ENCODE measurements around the gene CNDP1. TPM values are rescaled to one million over a fixed set of nuclear protein-coding genes. Genes with fewer than 3 reads are reported as not detected.
A peak's percentile ranks its signal among the peaks of the same experiment; 100 is the strongest.

Gene CNDP1
- total RNA-seq, 1 donor from 2014 or later = not detected

DNA sequence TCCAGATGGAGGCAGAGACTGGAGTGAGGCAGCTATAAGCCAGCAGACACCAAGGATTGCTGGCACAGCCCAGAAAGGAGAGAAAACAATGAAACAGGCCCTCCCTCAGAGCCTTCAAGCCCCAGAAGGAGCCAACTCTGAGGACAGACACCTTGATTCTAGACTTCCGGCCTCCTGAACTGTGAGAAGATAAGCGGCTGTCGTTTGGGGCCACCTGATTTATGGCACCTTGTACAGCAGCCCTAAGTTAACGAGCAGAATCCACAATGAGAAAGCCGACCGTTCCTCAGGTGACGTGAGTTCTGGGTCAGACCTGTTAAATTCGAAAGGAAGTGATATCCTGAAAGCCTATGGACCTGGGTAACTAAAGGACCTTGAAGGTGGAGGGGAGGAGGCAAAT lies 45.4 kb upstream of the CNDP1 start:
- H3K4me1 ChIP-seq = no peaks in the 10 kb centered on the region
- H3K79me2 ChIP-seq (ENCODE audit: low read depth) = no peaks in the 10 kb centered on the region
- H3K4me2 ChIP-seq = no peak overlapping the region
- H2AFZ ChIP-seq (replicated peaks) = peak overlapping the region; percentile 46
- H3K4me3 ChIP-seq = no peak overlapping the region
- Mint-ChIP-seq H3K27me3 (ENCODE audit: insufficient read depth, low read depth) (peaks cover 11% of the 10 kb centered on the region), H3K9me3 (no peaks in the 10 kb centered on the region), H3K27ac (peak overlapping the region; percentile 75), H3K4me3 (no peak overlapping the region), H3K4me1 (peaks cover 26% of the 10 kb centered on the region), H3K36me3 (no peaks in the 10 kb centered on the region)
- no peak overlapping the region for H3K9ac ChIP-seq
- H4K20me1 ChIP-seq (ENCODE audit: low read depth) = no peaks in the 10 kb centered on the region
- no peaks in the 10 kb centered on the region for H3K27me3 ChIP-seq
- H3K27ac ChIP-seq = no peak overlapping the region
- TF ChIP-seq EZH2 (IDR thresholded peaks at IDR 0.05) (no peak), EZH2phosphoT487 (IDR thresholded peaks at IDR 0.05) (no peak)
- TF ChIP-seq, protein P1, sequence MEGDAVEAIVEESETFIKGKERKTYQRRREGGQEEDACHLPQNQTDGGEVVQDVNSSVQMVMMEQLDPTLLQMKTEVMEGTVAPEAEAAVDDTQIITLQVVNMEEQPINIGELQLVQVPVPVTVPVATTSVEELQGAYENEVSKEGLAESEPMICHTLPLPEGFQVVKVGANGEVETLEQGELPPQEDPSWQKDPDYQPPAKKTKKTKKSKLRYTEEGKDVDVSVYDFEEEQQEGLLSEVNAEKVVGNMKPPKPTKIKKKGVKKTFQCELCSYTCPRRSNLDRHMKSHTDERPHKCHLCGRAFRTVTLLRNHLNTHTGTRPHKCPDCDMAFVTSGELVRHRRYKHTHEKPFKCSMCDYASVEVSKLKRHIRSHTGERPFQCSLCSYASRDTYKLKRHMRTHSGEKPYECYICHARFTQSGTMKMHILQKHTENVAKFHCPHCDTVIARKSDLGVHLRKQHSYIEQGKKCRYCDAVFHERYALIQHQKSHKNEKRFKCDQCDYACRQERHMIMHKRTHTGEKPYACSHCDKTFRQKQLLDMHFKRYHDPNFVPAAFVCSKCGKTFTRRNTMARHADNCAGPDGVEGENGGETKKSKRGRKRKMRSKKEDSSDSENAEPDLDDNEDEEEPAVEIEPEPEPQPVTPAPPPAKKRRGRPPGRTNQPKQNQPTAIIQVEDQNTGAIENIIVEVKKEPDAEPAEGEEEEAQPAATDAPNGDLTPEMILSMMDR (IDR thresholded peaks at IDR 0.05) = no peak
- H3F3A ChIP-seq (ENCODE audit: low read depth) = peaks cover 4% of the 10 kb centered on the region
- DNase-seq (ENCODE audit: low spot score) = no peak
- no peaks in the 10 kb centered on the region for H3K36me3 ChIP-seq
- H3K9me3 ChIP-seq (ENCODE audit: low read depth) = no peaks in the 10 kb centered on the region

- no peak overlapping the region for H3K9ac ChIP-seq
- no peaks in the 10 kb centered on the region for H3K9me3 Mint-ChIP-seq
- no peak overlapping the region for H3K4me2 ChIP-seq
- TF ChIP-seq, protein P1 (IDR thresholded peaks at IDR 0.05) = no peak
- no peak for TF ChIP-seq EZH2phosphoT487 (IDR thresholded peaks at IDR 0.05)
- TF ChIP-seq EZH2 (IDR thresholded peaks at IDR 0.05) = no peak
- H3K4me3 Mint-ChIP-seq = no peak overlapping the region
- no peaks in the 10 kb centered on the region for H3K36me3 ChIP-seq
- H3K79me2 ChIP-seq (ENCODE audit: low read depth) = no peaks in the 10 kb centered on the region
- DNase-seq (ENCODE audit: low spot score) = no peak
- no peak overlapping the region for H2AFZ ChIP-seq (replicated peaks)
- H3K27me3 Mint-ChIP-seq (ENCODE audit: insufficient read depth, low read depth) = peaks cover 11% of the 10 kb centered on the region
- no peaks in the 10 kb centered on the region for H4K20me1 ChIP-seq (ENCODE audit: low read depth)
- no peak overlapping the region for H3K27ac Mint-ChIP-seq
- H3F3A ChIP-seq (ENCODE audit: low read depth) = peaks cover 7% of the 10 kb centered on the region
- no peaks in the 10 kb centered on the region for H3K4me1 ChIP-seq
- no peak overlapping the region for H3K27ac ChIP-seq
- no peak overlapping the region for H3K4me3 ChIP-seq
- no peaks in the 10 kb centered on the region for H3K36me3 Mint-ChIP-seq
- H3K4me1 Mint-ChIP-seq = peaks cover 26% of the 10 kb centered on the region
- H3K9me3 ChIP-seq (ENCODE audit: low read depth) = no peaks in the 10 kb centered on the region
- no peaks in the 10 kb centered on the region for H3K27me3 ChIP-seq
Measured at GRCh38 chr18:74489676-74490075, 44.6 kb upstream of the CNDP1 start.

GRCh38 chr18:74492259-74492658 lies 42.0 kb upstream of the CNDP1 start:
- Mint-ChIP-seq H3K4me1 (peaks cover 12% of the 10 kb centered on the region), H3K27me3 (ENCODE audit: insufficient read depth, low read depth) (peaks cover 6% of the 10 kb centered on the region), H3K36me3 (peaks cover under 1% of the 10 kb centered on the region), H3K27ac (no peak overlapping the region), H3K9me3 (no peaks in the 10 kb centered on the region), H3K4me3 (no peak overlapping the region)
- Histone ChIP-seq H2AFZ (replicated peaks) (no peak overlapping the region), H3K4me3 (no peak overlapping the region), H3K27ac (no peak overlapping the region), H3K9ac (no peak overlapping the region), H3K4me2 (no peak overlapping the region), H3F3A (ENCODE audit: low read depth) (peaks cover 13% of the 10 kb centered on the region), H3K36me3 (no peaks in the 10 kb centered on the region), H3K9me3 (ENCODE audit: low read depth) (no peaks in the 10 kb centered on the region), H3K4me1 (no peaks in the 10 kb centered on the region), H4K20me1 (ENCODE audit: low read depth) (peaks cover 6% of the 10 kb centered on the region), H3K79me2 (ENCODE audit: low read depth) (peaks cover 9% of the 10 kb centered on the region), H3K27me3 (no peaks in the 10 kb centered on the region)
- no peak for TF ChIP-seq EZH2phosphoT487 (IDR thresholded peaks at IDR 0.05)
- TF ChIP-seq, protein P1 (IDR thresholded peaks at IDR 0.05) = no peak
- TF ChIP-seq EZH2 (IDR thresholded peaks at IDR 0.05) = no peak
- DNase-seq (ENCODE audit: low spot score) = no peak
